Measurements from ENCODE around the gene EXOC2.

EXOC2 gene

GRCh38 chr6:613981-614380, 79.0 kb downstream of the EXOC2 start:
- Histone ChIP-seq H3K9ac (ENCODE audit: low read length) (no peak overlapping the region), H3K27me3 (ENCODE audit: insufficient read depth, low read length) (no peaks in the 10 kb centered on the region), H3K4me1 (ENCODE audit: control insufficient read depth in 1 of 2, insufficient read depth in 2 of 2, low read length in 2 of 2) (no peaks in the 10 kb centered on the region), H3K4me3 (ENCODE audit: low read depth, low read length) (no peak overlapping the region), H4K91ac (ENCODE audit: low read depth, low read length) (no peak overlapping the region), H3K14ac (ENCODE audit: low read length) (no peak overlapping the region), H3K23ac (ENCODE audit: low read length) (no peak overlapping the region), H3K18ac (ENCODE audit: low read length) (no peak overlapping the region), H3K36me3 (ENCODE audit: control insufficient read depth in 1 of 2, insufficient read depth in 2 of 2, low read length in 2 of 2) (peaks cover 2 to 4% of the 10 kb centered on the region in 2 experiments), H4K8ac (ENCODE audit: low read depth, low read length) (no peak overlapping the region), H2AFZ (ENCODE audit: insufficient read depth, low read length, poor library complexity) (no peak overlapping the region), H2BK12ac (ENCODE audit: low read length) (no peak overlapping the region), H2AK5ac (ENCODE audit: low read length) (no peak overlapping the region), H3K27ac (ENCODE audit: low read depth, low read length) (no peak overlapping the region), H3K79me2 (ENCODE audit: control insufficient read depth, insufficient read depth, low read length, poor library complexity) (no peaks in the 10 kb centered on the region), H3K9me3 (ENCODE audit: insufficient read depth, low read depth, low read length) (no peaks in the 10 kb centered on the region), H4K12ac (ENCODE audit: low read depth, low read length) (no peak overlapping the region), H3K4me2 (ENCODE audit: low read length) (no peak overlapping the region), H2BK120ac (ENCODE audit: insufficient read depth, low read length, poor library complexity) (no peak overlapping the region), H2BK5ac (ENCODE audit: low read depth, low read length, poor library complexity) (no peak overlapping the region), H3K4ac (ENCODE audit: low read depth, low read length) (no peak overlapping the region), H3K79me1 (ENCODE audit: low read length) (no peaks in the 10 kb centered on the region)
- DNase-seq: no peak
- no CpG with 5 or more reads among the region's 7 CpGs for WGBS (ENCODE audit: extremely low coverage, insufficient coverage, insufficient read length)

GRCh38 chr6:611928-612327, 81.0 kb downstream of the EXOC2 start:
- H3K4me2 ChIP-seq (ENCODE audit: low read length): no peak overlapping the region
- no peak overlapping the region for H3K27ac ChIP-seq (ENCODE audit: low read depth, low read length)
- no peak overlapping the region for H3K4ac ChIP-seq (ENCODE audit: low read depth, low read length)
- no peak overlapping the region for H3K4me3 ChIP-seq (ENCODE audit: low read depth, low read length)
- no peak overlapping the region for H3K9ac ChIP-seq (ENCODE audit: low read length)
- no peak overlapping the region for H3K14ac ChIP-seq (ENCODE audit: low read length)
- no peaks in the 10 kb centered on the region for H3K4me1 ChIP-seq (ENCODE audit: control insufficient read depth in 1 of 2, insufficient read depth in 2 of 2, low read length in 2 of 2)
- H3K79me1 ChIP-seq (ENCODE audit: low read length): no peaks in the 10 kb centered on the region
- no CpG with 5 or more reads among the region's 4 CpGs for WGBS (ENCODE audit: extremely low coverage, insufficient coverage, insufficient read length)
- H3K79me2 ChIP-seq (ENCODE audit: control insufficient read depth, insufficient read depth, low read length, poor library complexity): no peaks in the 10 kb centered on the region
- no peak overlapping the region for H2BK120ac ChIP-seq (ENCODE audit: insufficient read depth, low read length, poor library complexity)
- no peak overlapping the region for H4K8ac ChIP-seq (ENCODE audit: low read depth, low read length)
- DNase-seq: no peak
- H3K23ac ChIP-seq (ENCODE audit: low read length): no peak overlapping the region
- peaks cover 0 to 1% of the 10 kb centered on the region in 2 experiments for H3K36me3 ChIP-seq (ENCODE audit: control insufficient read depth in 1 of 2, insufficient read depth in 2 of 2, low read length in 2 of 2)
- peaks cover 1% of the 10 kb centered on the region for H3K9me3 ChIP-seq (ENCODE audit: insufficient read depth, low read depth, low read length)
- H2AFZ ChIP-seq (ENCODE audit: insufficient read depth, low read length, poor library complexity): no peak overlapping the region
- no peak overlapping the region for H3K18ac ChIP-seq (ENCODE audit: low read length)
- no peak overlapping the region for H2AK5ac ChIP-seq (ENCODE audit: low read length)
- no peak overlapping the region for H2BK12ac ChIP-seq (ENCODE audit: low read length)
- H2BK5ac ChIP-seq (ENCODE audit: low read depth, low read length, poor library complexity): no peak overlapping the region
- H4K91ac ChIP-seq (ENCODE audit: low read depth, low read length): no peak overlapping the region
- no peak overlapping the region for H4K12ac ChIP-seq (ENCODE audit: low read depth, low read length)
- no peaks in the 10 kb centered on the region for H3K27me3 ChIP-seq (ENCODE audit: insufficient read depth, low read length)

- no peak overlapping the region for H3K4me3 ChIP-seq (ENCODE audit: low read depth, low read length)
- H3K79me1 ChIP-seq (ENCODE audit: low read length): no peaks in the 10 kb centered on the region
- no peak overlapping the region for H2BK120ac ChIP-seq (ENCODE audit: insufficient read depth, low read length, poor library complexity)
- no peak overlapping the region for H2AFZ ChIP-seq (ENCODE audit: insufficient read depth, low read length, poor library complexity)
- H3K14ac ChIP-seq (ENCODE audit: low read length): no peak overlapping the region
- H3K79me2 ChIP-seq (ENCODE audit: control insufficient read depth, insufficient read depth, low read length, poor library complexity): no peaks in the 10 kb centered on the region
- H4K12ac ChIP-seq (ENCODE audit: low read depth, low read length): no peak overlapping the region
- no peak overlapping the region for H3K18ac ChIP-seq (ENCODE audit: low read length)
- DNase-seq: no peak
- no CpG with 5 or more reads among the region's 2 CpGs for WGBS (ENCODE audit: extremely low coverage, insufficient coverage, insufficient read length)
- no peak overlapping the region for H3K4me2 ChIP-seq (ENCODE audit: low read length)
- no peak overlapping the region for H3K9ac ChIP-seq (ENCODE audit: low read length)
- H2AK5ac ChIP-seq (ENCODE audit: low read length): no peak overlapping the region
- no peak overlapping the region for H3K27ac ChIP-seq (ENCODE audit: low read depth, low read length)
- H2BK5ac ChIP-seq (ENCODE audit: low read depth, low read length, poor library complexity): no peak overlapping the region
- H3K23ac ChIP-seq (ENCODE audit: low read length): no peak overlapping the region
- H3K27me3 ChIP-seq (ENCODE audit: insufficient read depth, low read length): no peaks in the 10 kb centered on the region
- no peaks in the 10 kb centered on the region for H3K4me1 ChIP-seq (ENCODE audit: control insufficient read depth in 1 of 2, insufficient read depth in 2 of 2, low read length in 2 of 2)
- H3K36me3 ChIP-seq (ENCODE audit: control insufficient read depth in 1 of 2, insufficient read depth in 2 of 2, low read length in 2 of 2): peaks cover 2 to 3% of the 10 kb centered on the region in 2 experiments
- no peak overlapping the region for H4K8ac ChIP-seq (ENCODE audit: low read depth, low read length)
- peaks cover 1% of the 10 kb centered on the region for H3K9me3 ChIP-seq (ENCODE audit: insufficient read depth, low read depth, low read length)
- no peak overlapping the region for H3K4ac ChIP-seq (ENCODE audit: low read depth, low read length)
- H2BK12ac ChIP-seq (ENCODE audit: low read length): no peak overlapping the region
- no peak overlapping the region for H4K91ac ChIP-seq (ENCODE audit: low read depth, low read length)
Measured at GRCh38 chr6:610882-611281, 82.1 kb downstream of the EXOC2 start.

GRCh38 chr6:609905-610304, 83.0 kb downstream of the EXOC2 start:
- DNase-seq: no peak
- H2AFZ ChIP-seq (ENCODE audit: insufficient read depth, low read length, poor library complexity): no peak overlapping the region
- H3K27ac ChIP-seq (ENCODE audit: low read depth, low read length): no peak overlapping the region
- no peak overlapping the region for H2AK5ac ChIP-seq (ENCODE audit: low read length)
- H3K4ac ChIP-seq (ENCODE audit: low read depth, low read length): no peak overlapping the region
- H3K9me3 ChIP-seq (ENCODE audit: insufficient read depth, low read depth, low read length): peaks cover 1% of the 10 kb centered on the region
- no peak overlapping the region for H4K12ac ChIP-seq (ENCODE audit: low read depth, low read length)
- no peak overlapping the region for H3K9ac ChIP-seq (ENCODE audit: low read length)
- no peaks in the 10 kb centered on the region for H3K79me2 ChIP-seq (ENCODE audit: control insufficient read depth, insufficient read depth, low read length, poor library complexity)
- H3K4me1 ChIP-seq (ENCODE audit: control insufficient read depth in 1 of 2, insufficient read depth in 2 of 2, low read length in 2 of 2): no peaks in the 10 kb centered on the region
- H4K8ac ChIP-seq (ENCODE audit: low read depth, low read length): no peak overlapping the region
- no peak overlapping the region for H2BK12ac ChIP-seq (ENCODE audit: low read length)
- peaks cover 2 to 3% of the 10 kb centered on the region in 2 experiments for H3K36me3 ChIP-seq (ENCODE audit: control insufficient read depth in 1 of 2, insufficient read depth in 2 of 2, low read length in 2 of 2)
- H2BK120ac ChIP-seq (ENCODE audit: insufficient read depth, low read length, poor library complexity): no peak overlapping the region
- WGBS (ENCODE audit: extremely low coverage, insufficient coverage, insufficient read length): no CpG with 5 or more reads among the region's 4 CpGs
- no peaks in the 10 kb centered on the region for H3K27me3 ChIP-seq (ENCODE audit: insufficient read depth, low read length)
- H3K79me1 ChIP-seq (ENCODE audit: low read length): no peaks in the 10 kb centered on the region
- H3K18ac ChIP-seq (ENCODE audit: low read length): no peak overlapping the region
- H3K23ac ChIP-seq (ENCODE audit: low read length): no peak overlapping the region
- H3K4me3 ChIP-seq (ENCODE audit: low read depth, low read length): no peak overlapping the region
- H3K14ac ChIP-seq (ENCODE audit: low read length): no peak overlapping the region
- no peak overlapping the region for H4K91ac ChIP-seq (ENCODE audit: low read depth, low read length)
- H2BK5ac ChIP-seq (ENCODE audit: low read depth, low read length, poor library complexity): no peak overlapping the region
- no peak overlapping the region for H3K4me2 ChIP-seq (ENCODE audit: low read length)
